Breast epithelium (tissue), 4 donors: Measurements from ENCODE around the gene ARL3. TPM values are rescaled to one million over a fixed set of nuclear protein-coding genes. Genes with fewer than 3 reads are reported as not detected.

ENCODE experiments used
- DNase-seq, 2 donors: peaks; one replicate each; pipeline ENCODE4 v3.0.0-alpha.2; 2019; ENCODE audit warnings: low spot score in 2 of 2
- H3K27ac ChIP-seq, 2 donors: fragments of 200-600 bp; sonication (generic) in 1 of 2; one replicate each; pipeline ENCODE4 v1.5.1; 2016 to 2019; ENCODE audit warnings: mild to moderate bottlenecking in 1 of 2
- H3K27me3 ChIP-seq, 2 donors: fragments of 200-600 bp; sonication (generic) in 1 of 2; one replicate each; pipeline versions ENCODE4 v1.5.1 to v1.6.0; 2017 to 2019; ENCODE audit warnings: control low read depth in 1 of 2, mild to moderate bottlenecking in 1 of 2
- H3K36me3 ChIP-seq: fragments of 200-600 bp; one replicate; pipeline ENCODE4 v1.5.1; 2019
- H3K4me1 ChIP-seq, 2 donors: fragments of 200-600 bp; sonication (generic); one replicate each; pipeline ENCODE4 v1.5.1; 2016 to 2019; ENCODE audit warnings: control low read depth in 1 of 2
- H3K4me3 ChIP-seq, 3 donors: fragments of 200-600 bp; sonication (generic); 1 replicate in 2 of 3; 2 replicates in 1 of 3; pipeline ENCODE4 v1.5.1; 2016 to 2019; ENCODE audit warnings: mild to moderate bottlenecking in 3 of 3, moderate library complexity in 2 of 3
- H3K9me3 ChIP-seq, 2 donors: fragments of 200-600 bp; sonication (generic) in 1 of 2; one replicate each; pipeline ENCODE4 v1.5.1; 2016 to 2019; ENCODE audit warnings: control low read depth in 1 of 2
- POLR2A ChIP-seq: fragments of 450-650 bp; IDR thresholded peaks from one replicate; pipeline ENCODE4 v1.6.1; 2016; ENCODE audit warnings: antibody characterized with exemption, mild to moderate bottlenecking, moderate library complexity
- POLR2AphosphoS5 ChIP-seq, 3 donors: sonication (generic); formaldehyde crosslinking; IDR thresholded peaks; one replicate each; pipeline ENCODE4 v1.6.1; 2017; ENCODE audit warnings: antibody characterized with exemption in 3 of 3
- intact Hi-C: fragments of 100-400 bp; cut with DNase I; formaldehyde crosslinking; loops from one replicate; pipeline ENCODE4 v1.15.1; 2023; ENCODE audit warnings: low total_unique reads
- total RNA-seq, 3 donors: library from RNA; depleted of rRNA; stranded (reverse); fragments of >200 nt; gene quantifications; one replicate each; pipeline ENCODE4 v1.1.0, GENCODE V29; 2016
- TF ChIP-seq, protein P1 (sequence below), 3 donors: fragments of 450-650 bp; IDR thresholded peaks; one replicate each; pipeline ENCODE4 v1.5.1; 2016 to 2017; ENCODE audit warnings: antibody characterized with exemption in 3 of 3, mild to moderate bottlenecking in 3 of 3, moderate library complexity in 3 of 3

The ARL3 gene
- total RNA-seq, 3 donors from 2014 or later, result 5.1 to 7.3 (median 5.9) TPM

DNA sequence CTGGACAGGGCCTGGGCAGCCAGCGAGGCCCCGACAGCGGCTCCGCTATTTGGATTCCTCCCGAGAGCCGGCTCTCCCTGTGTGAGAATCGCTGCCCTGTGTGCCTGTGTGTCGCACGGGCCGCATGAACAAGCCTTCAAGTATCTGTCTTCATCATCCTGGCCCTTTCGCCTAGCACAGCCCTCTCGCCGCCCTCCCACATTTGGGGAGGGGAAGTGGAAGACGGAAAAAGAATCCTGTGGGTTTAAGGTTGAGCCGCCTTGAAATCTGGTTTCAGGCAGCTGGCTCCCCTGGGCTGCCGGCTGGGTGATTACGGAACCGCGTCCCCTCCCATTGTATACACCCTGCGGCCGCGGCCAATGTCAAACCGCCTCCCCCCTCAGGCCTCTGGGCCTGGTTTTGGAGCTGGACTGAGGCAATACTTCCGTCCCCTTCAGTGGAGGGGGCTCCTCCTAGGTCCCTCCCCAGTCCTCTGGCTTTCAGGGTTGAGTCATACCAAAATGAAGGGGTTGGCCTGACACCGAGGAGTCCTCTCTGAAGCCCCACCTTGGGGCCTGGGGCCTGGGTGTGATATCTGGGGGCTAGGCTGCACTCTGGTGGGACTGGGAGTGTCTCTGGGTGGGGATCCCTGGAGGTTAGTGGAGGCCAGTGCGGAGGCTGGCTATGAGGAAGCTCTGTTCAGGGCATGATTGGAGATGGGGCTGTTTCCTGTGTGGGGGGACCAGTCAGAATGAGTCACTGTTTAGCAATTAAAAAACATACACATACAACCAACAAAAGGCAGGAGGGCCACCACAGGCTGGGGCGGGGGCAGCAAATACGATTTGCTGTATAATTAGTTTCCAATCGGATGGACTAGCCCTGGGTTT lies 68.2 kb downstream of the ARL3 start:
- no peaks in the 10 kb centered on the region for H3K36me3 ChIP-seq
- intact Hi-C loops, result no loop called here
- TF ChIP-seq, protein P1, sequence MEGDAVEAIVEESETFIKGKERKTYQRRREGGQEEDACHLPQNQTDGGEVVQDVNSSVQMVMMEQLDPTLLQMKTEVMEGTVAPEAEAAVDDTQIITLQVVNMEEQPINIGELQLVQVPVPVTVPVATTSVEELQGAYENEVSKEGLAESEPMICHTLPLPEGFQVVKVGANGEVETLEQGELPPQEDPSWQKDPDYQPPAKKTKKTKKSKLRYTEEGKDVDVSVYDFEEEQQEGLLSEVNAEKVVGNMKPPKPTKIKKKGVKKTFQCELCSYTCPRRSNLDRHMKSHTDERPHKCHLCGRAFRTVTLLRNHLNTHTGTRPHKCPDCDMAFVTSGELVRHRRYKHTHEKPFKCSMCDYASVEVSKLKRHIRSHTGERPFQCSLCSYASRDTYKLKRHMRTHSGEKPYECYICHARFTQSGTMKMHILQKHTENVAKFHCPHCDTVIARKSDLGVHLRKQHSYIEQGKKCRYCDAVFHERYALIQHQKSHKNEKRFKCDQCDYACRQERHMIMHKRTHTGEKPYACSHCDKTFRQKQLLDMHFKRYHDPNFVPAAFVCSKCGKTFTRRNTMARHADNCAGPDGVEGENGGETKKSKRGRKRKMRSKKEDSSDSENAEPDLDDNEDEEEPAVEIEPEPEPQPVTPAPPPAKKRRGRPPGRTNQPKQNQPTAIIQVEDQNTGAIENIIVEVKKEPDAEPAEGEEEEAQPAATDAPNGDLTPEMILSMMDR (IDR thresholded peaks at IDR 0.05), result peak in 1 of 3 donors; percentile 7
- peak; percentile 76 to 97 (median 80) for TF ChIP-seq POLR2AphosphoS5 (IDR thresholded peaks at IDR 0.05)
- peak; percentile 55 for TF ChIP-seq POLR2A
- peaks cover 5 to 47% of the 10 kb centered on the region in 2 donors for H3K4me1 ChIP-seq
- peak overlapping the region; percentile 99 to 100 for H3K27ac ChIP-seq
- DNase-seq, result peak; percentile 82 to 84
- peak overlapping the region; percentile 85 to 96 (median 92) for H3K4me3 ChIP-seq
- no peaks in the 10 kb centered on the region for H3K27me3 ChIP-seq
- no peaks in the 10 kb centered on the region for H3K9me3 ChIP-seq

DNA sequence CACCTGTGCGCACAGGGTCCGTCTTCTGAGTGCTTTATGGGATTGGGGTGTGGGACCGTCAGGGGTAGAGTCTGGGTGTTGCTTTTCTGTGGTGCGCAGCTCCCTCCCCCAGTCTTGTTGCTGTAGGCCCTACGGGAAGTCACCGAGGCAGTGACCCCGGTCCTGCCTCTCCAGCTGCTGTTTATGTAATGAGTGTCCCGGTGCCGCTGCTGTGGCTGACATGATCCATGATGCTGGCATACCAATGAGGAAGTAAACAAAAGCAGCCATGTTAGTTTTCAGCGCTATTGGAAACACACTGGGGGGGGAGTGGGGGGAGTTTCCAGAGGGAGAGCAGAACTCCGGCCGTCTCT lies 68.8 kb downstream of the ARL3 start:
- TF ChIP-seq POLR2AphosphoS5 (IDR thresholded peaks at IDR 0.05) (peak in 1 of 3 donors; percentile 9), POLR2A (no peak)
- peak; percentile 78 to 85 for DNase-seq
- peak overlapping the region; percentile 99 to 100 for H3K27ac ChIP-seq
- intact Hi-C loops, result no loop called here
- H3K36me3 ChIP-seq, result no peaks in the 10 kb centered on the region
- H3K27me3 ChIP-seq, result no peaks in the 10 kb centered on the region
- no peaks in the 10 kb centered on the region for H3K9me3 ChIP-seq
- peaks cover 3 to 42% of the 10 kb centered on the region in 2 donors for H3K4me1 ChIP-seq
- H3K4me3 ChIP-seq, result peak overlapping the region; percentile 85 to 96 (median 92)

DNA sequence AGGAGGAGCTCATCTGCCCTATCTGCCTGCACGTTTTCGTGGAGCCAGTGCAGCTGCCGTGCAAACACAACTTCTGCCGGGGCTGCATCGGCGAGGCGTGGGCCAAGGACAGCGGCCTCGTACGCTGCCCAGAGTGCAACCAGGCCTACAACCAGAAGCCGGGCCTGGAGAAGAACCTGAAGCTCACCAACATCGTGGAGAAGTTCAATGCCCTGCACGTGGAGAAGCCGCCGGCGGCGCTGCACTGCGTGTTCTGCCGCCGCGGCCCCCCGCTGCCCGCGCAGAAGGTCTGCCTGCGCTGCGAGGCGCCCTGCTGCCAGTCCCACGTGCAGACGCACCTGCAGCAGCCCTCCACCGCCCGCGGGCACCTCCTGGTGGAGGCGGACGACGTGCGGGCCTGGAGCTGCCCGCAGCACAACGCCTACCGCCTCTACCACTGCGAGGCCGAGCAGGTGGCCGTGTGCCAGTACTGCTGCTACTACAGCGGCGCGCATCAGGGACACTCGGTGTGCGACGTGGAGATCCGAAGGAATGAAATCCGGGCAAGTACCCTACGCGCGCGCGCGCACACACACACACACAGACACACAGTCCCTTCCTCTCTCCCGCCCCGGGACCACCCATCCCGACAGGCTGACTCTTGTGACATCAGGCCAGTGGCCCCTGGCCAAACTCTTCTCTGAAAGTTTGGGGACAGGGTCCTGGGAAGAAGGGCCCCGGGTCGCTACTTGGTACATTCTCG lies 69.4 kb downstream of the ARL3 start:
- intact Hi-C loops, result no loop called here
- no peaks in the 10 kb centered on the region for H3K9me3 ChIP-seq
- TF ChIP-seq POLR2A (peak; percentile 0), POLR2AphosphoS5 (IDR thresholded peaks at IDR 0.05) (peak in 2 of 3 donors; percentile 41 to 61)
- TF ChIP-seq, protein P1 (IDR thresholded peaks at IDR 0.05), result peak in 1 of 3 donors; percentile 45
- no peaks in the 10 kb centered on the region for H3K36me3 ChIP-seq
- peak overlapping the region; percentile 99 to 100 for H3K27ac ChIP-seq
- peak; percentile 75 to 85 for DNase-seq
- peaks cover 3 to 37% of the 10 kb centered on the region in 2 donors for H3K4me1 ChIP-seq
- peak overlapping the region; percentile 85 to 96 (median 92) for H3K4me3 ChIP-seq
- no peaks in the 10 kb centered on the region for H3K27me3 ChIP-seq

DNA sequence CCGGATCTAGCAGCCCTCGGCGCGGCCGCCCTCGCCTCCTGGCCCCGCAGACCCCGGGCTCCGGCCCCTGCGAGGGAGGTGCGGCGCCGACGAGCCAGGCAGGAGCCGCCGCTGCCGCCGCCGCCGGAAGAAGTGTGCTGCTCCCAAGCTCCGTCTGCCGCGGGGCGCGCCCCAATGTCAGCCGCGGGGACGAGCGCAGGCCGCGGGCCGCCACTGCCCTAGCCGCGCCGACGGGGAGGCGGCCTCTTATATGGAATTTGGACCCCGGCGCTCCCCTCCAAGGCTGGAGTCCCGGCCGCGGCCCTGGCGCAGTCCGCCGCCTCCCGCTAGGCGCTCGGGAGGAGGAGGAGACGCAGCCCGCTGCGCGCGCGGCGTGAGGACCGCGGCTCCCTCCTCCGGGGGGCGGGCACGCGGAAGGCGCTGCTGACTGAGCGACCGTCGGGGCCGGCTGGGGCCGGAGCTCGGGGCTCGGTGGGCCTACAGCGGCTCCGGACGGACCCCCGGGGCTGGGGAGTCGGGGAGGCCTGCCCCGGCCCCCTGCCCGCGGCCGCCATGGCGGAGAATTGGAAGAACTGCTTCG lies 70.0 kb downstream of the ARL3 start, which contains the start of gene TRIM8:
TRIM8 (plus strand) TSS at position 414 of the 580 bp plus-strand sequence; CDS start at position 553, 139 bp downstream.
- peak within 1 kb of the TSS; percentile 99 to 100 for H3K27ac ChIP-seq
- H3K27me3 ChIP-seq, result no peaks in the 10 kb centered on the region
- peaks cover 2 to 30% of the 10 kb centered on the region in 2 donors for H3K4me1 ChIP-seq
- no peak for DNase-seq
- TF ChIP-seq POLR2A (no peak), POLR2AphosphoS5 (IDR thresholded peaks at IDR 0.05) (peak in 1 of 3 donors; percentile 11)
- TF ChIP-seq, protein P1 (IDR thresholded peaks at IDR 0.05), result no peak
- intact Hi-C loops, result no loop called here
- peak within 1 kb of the TSS; percentile 85 to 96 (median 92) for H3K4me3 ChIP-seq
- H3K36me3 ChIP-seq, result no peaks in the 10 kb centered on the region
- H3K9me3 ChIP-seq, result no peaks in the 10 kb centered on the region

DNA sequence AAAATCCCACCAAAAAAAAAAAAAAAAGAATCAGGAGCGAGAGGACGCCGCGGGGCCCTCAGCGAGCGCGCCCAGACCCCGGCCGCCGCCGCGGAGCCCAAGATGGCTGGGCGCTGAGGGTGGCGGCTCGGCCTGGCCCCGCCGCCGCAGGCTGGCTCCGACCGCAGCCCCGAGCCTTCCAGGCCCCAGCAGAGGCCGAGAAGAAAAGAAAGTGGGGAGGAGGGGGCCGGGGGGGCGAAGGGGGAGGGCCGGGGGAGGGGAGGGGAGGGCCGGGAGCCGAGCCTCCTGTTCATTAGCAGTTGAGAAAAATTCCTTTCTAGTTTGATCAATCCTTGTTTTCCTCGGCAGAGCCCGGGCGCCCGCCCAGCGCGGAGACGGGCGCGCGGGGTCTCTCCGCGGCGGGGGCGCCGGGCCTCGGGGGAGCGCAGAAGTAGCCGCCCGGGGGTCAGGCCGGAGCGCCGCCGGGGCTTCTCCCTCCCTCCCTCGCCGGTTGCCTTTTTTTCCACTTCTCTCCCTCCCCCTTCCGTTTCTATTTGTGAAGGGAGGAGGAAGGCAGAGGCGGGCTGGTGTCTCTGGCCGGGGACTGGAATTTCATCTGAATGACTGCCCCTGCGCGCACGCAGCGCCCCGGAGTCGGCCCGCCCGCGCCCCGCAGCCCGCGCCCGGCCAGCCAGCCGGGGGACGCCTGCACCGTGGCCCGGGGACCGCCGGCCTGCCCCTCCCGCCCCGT lies 70.7 kb downstream of the ARL3 start:
- no peaks in the 10 kb centered on the region for H3K27me3 ChIP-seq
- H3K27ac ChIP-seq, result peak overlapping the region; percentile 99 to 100
- H3K4me3 ChIP-seq, result peak overlapping the region; percentile 85 to 96 (median 92)
- H3K9me3 ChIP-seq, result no peaks in the 10 kb centered on the region
- intact Hi-C loops, result no loop called here
- TF ChIP-seq, protein P1 (IDR thresholded peaks at IDR 0.05), result no peak
- no peak for TF ChIP-seq POLR2A
- peak in 1 of 3 donors; percentile 13 for TF ChIP-seq POLR2AphosphoS5 (IDR thresholded peaks at IDR 0.05)
- peak in 1 of 2 donors; percentile 65 for DNase-seq
- no peaks in the 10 kb centered on the region for H3K36me3 ChIP-seq
- H3K4me1 ChIP-seq, result peaks cover 0 to 23% of the 10 kb centered on the region in 2 donors
